Adrenal gland (tissue), 5 donors: Measurements from ENCODE around the gene DCHS2.

Experiments
- CTCF ChIP-seq, 6 experiments: fragments of 450-650 bp in 4 of 6; fragments of 200-600 bp in 2 of 6; sonication (generic) in 1 of 6; IDR thresholded peaks; 1 replicate in 5 of 6; 2 replicates in 1 of 6; pipeline versions ENCODE4 v1.5.1 to v1.8.0; 2016 to 2021; ENCODE audit warnings: antibody characterized with exemption in 6 of 6, mild to moderate bottlenecking in 2 of 6, moderate library complexity in 1 of 6
- POLR2A ChIP-seq, 2 donors: fragments of 450-650 bp; IDR thresholded peaks; one replicate each; pipeline ENCODE4 v1.6.1; 2017; ENCODE audit warnings: antibody characterized with exemption in 2 of 2, mild to moderate bottlenecking in 2 of 2, moderate library complexity in 1 of 2
- donor health status: DM: no; HTN: no; CAD: no.

- no peak for TF ChIP-seq CTCF (IDR thresholded peaks at IDR 0.05)
- TF ChIP-seq POLR2A (IDR thresholded peaks at IDR 0.05) = no peak
Measured at GRCh38 chr4:154348657-154349056, 142.9 kb downstream of the DCHS2 start.
